Measurements from ENCODE around the gene TMEM202. TPM values are rescaled to one million over a fixed set of nuclear protein-coding genes. Genes with fewer than 3 reads are reported as not detected.
"Not testable (repeated sequence)": the region's sequence is repeated elsewhere in the genome, so short reads cannot be mapped to it uniquely, and the experiment has no call there.

The TMEM202 gene
- polyA plus RNA-seq (ENCODE audit: insufficient read depth in 1 of 5, insufficient read length in 5 of 5, low replicate concordance in 1 of 5) = under 1 TPM in 1 of 5 donors, not detected in 4; 0.20 TPM
- long read RNA-seq, donor 1 = 0 reads
- long read RNA-seq, donor 2 = 0 reads
- long read RNA-seq, donor 3 = 0 reads
- long read RNA-seq, donor 4 = 0 reads
- long read RNA-seq, donor 5 = 0 reads
- long read RNA-seq, donor 6 = 0 reads
- long read RNA-seq, donor 7 = 0 reads
- long read RNA-seq, donor 8 = 0 reads

GRCh38 chr15:72397796-72398588 lies at the start of gene TMEM202:
TSS of gene TMEM202 (plus strand) at chr15:72398305. CDS start at chr15:72398327, 22 bp downstream.
- DNase-seq = no peak

- no peak for DNase-seq
Observed at GRCh38 chr15:72353266-72353665, 44.8 kb upstream of the TMEM202 start.

GRCh38 chr15:72354496-72354895 lies 43.6 kb upstream of the TMEM202 start:
- no peak for DNase-seq

GRCh38 chr15:72358121-72358520 lies 40.0 kb upstream of the TMEM202 start:
- DNase-seq = no peak

- DNase-seq = no peak
Observed at GRCh38 chr15:72358650-72359171, 39.4 kb upstream of the TMEM202 start.

GRCh38 chr15:72361176-72361575 lies 36.9 kb upstream of the TMEM202 start:
- no peak for DNase-seq

GRCh38 chr15:72365844-72366243 lies 32.3 kb upstream of the TMEM202 start:
- DNase-seq = no peak

- no peak for DNase-seq
Observed at GRCh38 chr15:72368325-72368724, 29.8 kb upstream of the TMEM202 start.

GRCh38 chr15:72368899-72369298 lies 29.2 kb upstream of the TMEM202 start:
- DNase-seq = no peak

GRCh38 chr15:72369964-72370363 lies 28.1 kb upstream of the TMEM202 start:
- no peak for DNase-seq

- DNase-seq = no peak
Observed at GRCh38 chr15:72372361-72372760, 25.7 kb upstream of the TMEM202 start.

- DNase-seq = no peak
Observed at GRCh38 chr15:72375501-72375845, 22.6 kb upstream of the TMEM202 start.

- DNase-seq = peak; percentile 96 to 97
Observed at GRCh38 chr15:72375846-72376581, 22.1 kb upstream of the TMEM202 start, which contains the start of gene HEXA. TSS of gene HEXA (minus strand) at chr15:72376014. CDS start at chr15:72375972, 42 bp downstream.

GRCh38 chr15:72377331-72377730 lies 20.8 kb upstream of the TMEM202 start:
- no peak for DNase-seq

- DNase-seq = not testable (repeated sequence)
Observed at GRCh38 chr15:72379106-72379505, 19.0 kb upstream of the TMEM202 start.

GRCh38 chr15:72379856-72380430 lies 18.2 kb upstream of the TMEM202 start:
- no peak for DNase-seq

GRCh38 chr15:72380743-72381142 lies 17.4 kb upstream of the TMEM202 start:
- DNase-seq = no peak

GRCh38 chr15:72382146-72382545 lies 16.0 kb upstream of the TMEM202 start:
- DNase-seq = no peak

GRCh38 chr15:72387741-72388140 lies 10.4 kb upstream of the TMEM202 start:
- no peak for DNase-seq

- no peak for DNase-seq
Observed at GRCh38 chr15:72389231-72389630, 8.9 kb upstream of the TMEM202 start.

GRCh38 chr15:72396331-72396730 lies 1.8 kb upstream of the TMEM202 start:
- DNase-seq = not testable (repeated sequence)

GRCh38 chr15:72398648-72399047 lies 543 bp downstream of the TMEM202 start:
- no peak for DNase-seq
